Lower leg skin (tissue), 4 donors: ENCODE measurements around the gene INCA1. TPM values are rescaled to one million over a fixed set of nuclear protein-coding genes. Genes with fewer than 3 reads are reported as not detected.
A peak's percentile ranks its signal among the peaks of the same experiment; 100 is the strongest.

Experiments used
- DNase-seq, 2 donors: peaks; one replicate each; pipeline ENCODE4 v3.0.0-alpha.2; 2019; ENCODE audit warnings: low spot score in 2 of 2
- H3K4me3 ChIP-seq: fragments of 200-600 bp; sonication (generic); 2 replicates; pipeline ENCODE4 v1.5.1; 2017; ENCODE audit warnings: mild to moderate bottlenecking, low read depth; ENCODE audit not compliant: poor library complexity, severe bottlenecking
- CTCF ChIP-seq, 3 donors: fragments of 450-650 bp; IDR thresholded peaks; one replicate each; pipeline ENCODE4 v1.5.1; 2016; ENCODE audit warnings: antibody characterized with exemption in 3 of 3, mild to moderate bottlenecking in 3 of 3, moderate library complexity in 2 of 3
- POLR2A ChIP-seq, 2 donors: fragments of 450-650 bp; IDR thresholded peaks; one replicate each; pipeline ENCODE4 v1.6.1; 2016 to 2017; ENCODE audit warnings: antibody characterized with exemption in 2 of 2, mild to moderate bottlenecking in 1 of 2, moderate library complexity in 1 of 2
- WGBS, 2 donors: methylation state at CpG; one replicate each; pipeline ENCODE4 v1.1.5; 2018; 5-methylcytosine and 5-hydroxymethylcytosine counted together
- intact Hi-C: fragments of 100-400 bp; cut with DNase I; formaldehyde crosslinking; loops from one replicate; pipeline ENCODE4 v1.15.0; 2023; ENCODE audit warnings: low total_unique reads
- total RNA-seq, 4 donors: library from RNA; depleted of rRNA; stranded (reverse); fragments of >200 nt; gene quantifications; one replicate each; pipeline ENCODE4 v1.1.0, GENCODE V29; 2016

Gene INCA1
- total RNA-seq, 4 donors from 2014 or later, result 0.39 to 2.6 (median 1.4) TPM

- no peak for DNase-seq
- intact Hi-C loops, result loop anchor here (10.0 kb wide), 1 partner anchor 67 kb away; no protein-coding TSS in a partner anchor
- 2% methylated on average over 27 to 30 of the region's 30 CpGs for WGBS, 2 donors
- TF ChIP-seq POLR2A (IDR thresholded peaks at IDR 0.05) (no peak), CTCF (IDR thresholded peaks at IDR 0.05) (no peak)
- H3K4me3 ChIP-seq, result peak overlapping the region; percentile 77
Measured at GRCh38 chr17:4987767-4988567, 9.4 kb downstream of the INCA1 start.

GRCh38 chr17:4986951-4987766 is 10.2 kb downstream of the INCA1 start, which contains the start of gene CAMTA2:
Gene CAMTA2, minus strand, starts transcription at chr17:4987675. Its CDS starts 1,453 bp downstream, at chr17:4986222.
- TF ChIP-seq CTCF (IDR thresholded peaks at IDR 0.05), result no peak
- peak in 1 of 2 donors; percentile 12 for TF ChIP-seq POLR2A (IDR thresholded peaks at IDR 0.05)
- WGBS, 2 donors, result 1 to 2% methylated on average over 54 to 70 of the region's 78 CpGs
- intact Hi-C loops, result loop anchor here (10.0 kb wide), 1 partner anchor 68 kb away; no protein-coding TSS in a partner anchor
- DNase-seq, result peak; percentile 88 to 98
- H3K4me3 ChIP-seq, result peak within 1 kb of the TSS; percentile 77

GRCh38 chr17:4986403-4986802 is 10.9 kb downstream of the INCA1 start:
- WGBS, 2 donors, result 17 to 18% methylated on average over 5 of the region's 5 CpGs
- H3K4me3 ChIP-seq, result peak overlapping the region; percentile 77
- DNase-seq, result no peak
- TF ChIP-seq POLR2A (IDR thresholded peaks at IDR 0.05) (no peak), CTCF (IDR thresholded peaks at IDR 0.05) (no peak)
- intact Hi-C loops, result loop anchor here (10.0 kb wide), 1 partner anchor 68 kb away; no protein-coding TSS in a partner anchor

- WGBS, 2 donors, result 54 to 72% methylated on average over 5 of the region's 5 CpGs
- intact Hi-C loops, result loop anchor here (10.0 kb wide), 1 partner anchor 72 kb away; no protein-coding TSS in a partner anchor
Measured at GRCh38 chr17:4982305-4982704, 15.0 kb downstream of the INCA1 start.

More at GRCh38 chr17:4982305-4982704, 15.0 kb downstream of the INCA1 start:
- DNase-seq, result no peak
- TF ChIP-seq CTCF (IDR thresholded peaks at IDR 0.05) (no peak), POLR2A (IDR thresholded peaks at IDR 0.05) (no peak)
- H3K4me3 ChIP-seq, result no peak overlapping the region
